KMS-11 (cell line): ENCODE results near the gene NBAS.

ENCODE experiments used
- H2AFZ ChIP-seq: fragments of 200-600 bp; sonication (generic); 2 replicates; pipeline ENCODE4 v1.6.1; 2016; ENCODE audit warnings: antibody characterized with exemption, mixed run types, low read depth
- H3K27ac ChIP-seq: fragments of 200-600 bp; sonication (generic); 2 replicates; pipeline ENCODE4 v1.6.1; 2016; ENCODE audit warnings: mild to moderate bottlenecking, mixed run types
- H3K27me3 ChIP-seq: fragments of 200-600 bp; sonication (generic); 2 replicates; pipeline ENCODE4 v1.6.1; 2017; ENCODE audit warnings: mild to moderate bottlenecking, low read depth, mixed run types, moderate library complexity; ENCODE audit not compliant: insufficient read depth
- H3K36me3 ChIP-seq: fragments of 200-600 bp; sonication (generic); 2 replicates; pipeline ENCODE4 v1.6.1; 2017; ENCODE audit warnings: mild to moderate bottlenecking, mixed run types; ENCODE audit not compliant: insufficient read depth
- H3K4me1 ChIP-seq: fragments of 200-600 bp; sonication (generic); 2 replicates; pipeline ENCODE4 v1.6.1; 2016; ENCODE audit warnings: mild to moderate bottlenecking, low read depth, mixed run types; ENCODE audit not compliant: poor library complexity, severe bottlenecking
- H3K4me2 ChIP-seq: fragments of 200-600 bp; sonication (generic); 2 replicates; pipeline ENCODE4 v1.7.0; 2016; ENCODE audit warnings: mild to moderate bottlenecking, mixed run types
- H3K4me3 ChIP-seq: fragments of 200-600 bp; sonication (generic); IDR thresholded peaks from 2 replicates; pipeline ENCODE4 v1.6.1; 2017; ENCODE audit warnings: low read depth, low read length, mixed read lengths; ENCODE audit not compliant: insufficient read depth
- H3K79me2 ChIP-seq: fragments of 200-600 bp; sonication (generic); 2 replicates; pipeline ENCODE4 v1.6.1; 2016; ENCODE audit warnings: low read depth, mixed run types; ENCODE audit not compliant: insufficient read depth
- H3K9ac ChIP-seq: fragments of 200-600 bp; sonication (generic); 2 replicates; pipeline ENCODE4 v1.6.1; 2016; ENCODE audit warnings: mild to moderate bottlenecking, mixed run types
- H4K20me1 ChIP-seq: fragments of 200-600 bp; sonication (generic); 2 replicates; pipeline ENCODE4 v1.6.1; 2016; ENCODE audit warnings: mild to moderate bottlenecking, mixed run types; ENCODE audit not compliant: insufficient read depth
- CTCF ChIP-seq: fragments of 200-600 bp; sonication (generic); conservative IDR thresholded peaks from 2 replicates; pipeline ENCODE4 v1.6.1; 2017; ENCODE audit warnings: low read depth, mild to moderate bottlenecking, antibody characterized with exemption, low read length, moderate library complexity, mixed read lengths

Gene NBAS

GRCh38 chr2:15364561-15364960 is 196.6 kb downstream of the NBAS start:
- Histone ChIP-seq H3K4me1 (no peaks in the 10 kb centered on the region), H3K4me2 (no peak overlapping the region), H3K36me3 (no peaks in the 10 kb centered on the region), H3K27me3 (no peaks in the 10 kb centered on the region), H3K9ac (no peak overlapping the region), H2AFZ (no peak overlapping the region), H3K79me2 (no peaks in the 10 kb centered on the region), H4K20me1 (no peaks in the 10 kb centered on the region), H3K4me3 (no peak overlapping the region), H3K27ac (no peak overlapping the region)
- TF ChIP-seq CTCF: no peak

- no peaks in the 10 kb centered on the region for H3K27me3 ChIP-seq
- no peak overlapping the region for H3K4me3 ChIP-seq
- H3K4me1 ChIP-seq: no peaks in the 10 kb centered on the region
- no peak for TF ChIP-seq CTCF
- H2AFZ ChIP-seq: no peak overlapping the region
- H3K36me3 ChIP-seq: no peaks in the 10 kb centered on the region
- H3K4me2 ChIP-seq: no peak overlapping the region
- H4K20me1 ChIP-seq: no peaks in the 10 kb centered on the region
- no peaks in the 10 kb centered on the region for H3K79me2 ChIP-seq
- H3K27ac ChIP-seq: no peak overlapping the region
- no peak overlapping the region for H3K9ac ChIP-seq
Measured at GRCh38 chr2:15363734-15364133, 197.4 kb downstream of the NBAS start.

- H3K4me2 ChIP-seq: no peak overlapping the region
- H3K4me1 ChIP-seq: no peaks in the 10 kb centered on the region
- TF ChIP-seq CTCF: no peak
- no peak overlapping the region for H3K9ac ChIP-seq
- no peaks in the 10 kb centered on the region for H3K27me3 ChIP-seq
- no peaks in the 10 kb centered on the region for H3K36me3 ChIP-seq
- H4K20me1 ChIP-seq: no peaks in the 10 kb centered on the region
- H3K79me2 ChIP-seq: no peaks in the 10 kb centered on the region
- H3K4me3 ChIP-seq: no peak overlapping the region
- H3K27ac ChIP-seq: no peak overlapping the region
- H2AFZ ChIP-seq: no peak overlapping the region
Measured at GRCh38 chr2:15363142-15363541, 198.0 kb downstream of the NBAS start.

GRCh38 chr2:15359716-15360531 is 201.2 kb downstream of the NBAS start:
- H3K9ac ChIP-seq: no peak overlapping the region
- no peaks in the 10 kb centered on the region for H3K36me3 ChIP-seq
- H3K4me3 ChIP-seq: no peak overlapping the region
- H4K20me1 ChIP-seq: no peaks in the 10 kb centered on the region
- no peaks in the 10 kb centered on the region for H3K27me3 ChIP-seq
- TF ChIP-seq CTCF: no peak
- no peak overlapping the region for H3K27ac ChIP-seq
- H3K4me1 ChIP-seq: no peaks in the 10 kb centered on the region
- no peaks in the 10 kb centered on the region for H3K79me2 ChIP-seq
- H3K4me2 ChIP-seq: no peak overlapping the region
- no peak overlapping the region for H2AFZ ChIP-seq
